ENCODE results near the gene HINFP. TPM values are rescaled to one million over a fixed set of nuclear protein-coding genes. Genes with fewer than 3 reads are reported as not detected.

The HINFP gene, protein sequence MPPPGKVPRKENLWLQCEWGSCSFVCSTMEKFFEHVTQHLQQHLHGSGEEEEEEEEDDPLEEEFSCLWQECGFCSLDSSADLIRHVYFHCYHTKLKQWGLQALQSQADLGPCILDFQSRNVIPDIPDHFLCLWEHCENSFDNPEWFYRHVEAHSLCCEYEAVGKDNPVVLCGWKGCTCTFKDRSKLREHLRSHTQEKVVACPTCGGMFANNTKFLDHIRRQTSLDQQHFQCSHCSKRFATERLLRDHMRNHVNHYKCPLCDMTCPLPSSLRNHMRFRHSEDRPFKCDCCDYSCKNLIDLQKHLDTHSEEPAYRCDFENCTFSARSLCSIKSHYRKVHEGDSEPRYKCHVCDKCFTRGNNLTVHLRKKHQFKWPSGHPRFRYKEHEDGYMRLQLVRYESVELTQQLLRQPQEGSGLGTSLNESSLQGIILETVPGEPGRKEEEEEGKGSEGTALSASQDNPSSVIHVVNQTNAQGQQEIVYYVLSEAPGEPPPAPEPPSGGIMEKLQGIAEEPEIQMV
- 10 to 100 TPM; 17.9 to 29.6 (median 29.2) TPM for total RNA-seq

DNA sequence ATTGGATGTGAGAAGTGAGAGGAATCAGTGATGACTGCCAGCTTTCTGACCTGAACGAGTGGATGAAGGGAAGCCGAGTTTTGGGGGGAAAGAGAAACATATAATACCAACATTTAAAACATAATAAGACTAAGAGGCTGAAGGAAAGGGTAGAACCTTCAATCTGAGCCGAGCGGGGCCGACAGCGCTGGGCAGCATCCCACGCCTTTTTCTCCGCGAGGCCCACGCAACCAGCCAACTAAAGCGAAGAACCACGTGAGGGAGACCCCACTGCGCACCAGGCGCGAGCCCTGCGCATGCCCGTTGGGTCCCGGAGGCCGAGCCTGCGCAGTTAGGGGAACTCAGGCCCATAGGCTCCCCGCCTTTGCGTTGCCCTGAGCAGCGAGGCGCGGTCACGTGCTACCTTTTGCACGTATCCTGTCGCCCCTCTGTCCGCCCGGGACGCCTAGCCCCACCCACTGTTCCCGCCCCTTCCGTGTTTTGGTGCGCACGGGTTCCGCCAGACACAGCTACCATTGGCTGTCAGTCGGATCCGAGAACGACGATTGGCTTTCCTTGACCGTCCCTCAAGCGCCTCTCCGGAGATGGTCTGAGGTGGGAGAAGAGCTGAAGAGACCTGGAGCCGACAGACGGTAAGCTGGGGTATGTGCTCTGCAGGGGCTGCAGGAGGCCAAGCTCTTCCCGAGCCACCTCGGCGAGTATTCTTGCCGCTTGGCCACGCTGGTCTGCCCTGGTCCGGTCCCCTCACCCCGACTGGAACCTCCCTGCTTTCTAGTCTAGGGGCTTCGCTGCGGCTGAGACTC is at the start of gene HINFP:
TSS of gene HINFP (plus strand) at position 573 of the 803 bp plus-strand sequence. CDS start 5,365 bp downstream, outside the sequence.
- Histone ChIP-seq H3K27me3 (no peaks in the 10 kb centered on the region), H3K4me1 (peaks cover 4 to 12% of the 10 kb centered on the region in 2 donors), H3K9me3 (no peaks in the 10 kb centered on the region), H3K4me3 (peak within 1 kb of the TSS; percentile 87 to 92 (median 91)), H3K27ac (peak within 1 kb of the TSS; percentile 86 to 89), H3K36me3 (no peaks in the 10 kb centered on the region)
- intact Hi-C loops (cut with DNase I; ENCODE audit: low total_unique reads), result no loop called here
- TF ChIP-seq POLR2AphosphoS5 (IDR thresholded peaks at IDR 0.05), result peak; percentile 72 to 91 (median 86)
- TF ChIP-seq CTCF (IDR thresholded peaks at IDR 0.05), result no peak
- TF ChIP-seq POLR2A (IDR thresholded peaks at IDR 0.05), result peak; percentile 78
- peak; percentile 100 for DNase-seq (ENCODE audit: low spot score in 2 of 2)

GRCh38 chr11:119077839-119078238 is 43.5 kb upstream of the HINFP start:
- Histone ChIP-seq H3K36me3 (peaks cover 32% of the 10 kb centered on the region), H3K27me3 (no peaks in the 10 kb centered on the region), H3K9me3 (no peaks in the 10 kb centered on the region), H3K4me3 (no peak overlapping the region), H3K27ac (no peak overlapping the region), H3K4me1 (no peaks in the 10 kb centered on the region)
- no peak for TF ChIP-seq POLR2AphosphoS5 (IDR thresholded peaks at IDR 0.05)
- no peak for TF ChIP-seq CTCF (IDR thresholded peaks at IDR 0.05)
- no peak for TF ChIP-seq POLR2A (IDR thresholded peaks at IDR 0.05)
- DNase-seq (ENCODE audit: low spot score in 2 of 2), result no peak
- intact Hi-C loops (cut with DNase I; ENCODE audit: low total_unique reads), result no loop called here

- Histone ChIP-seq H3K27ac (no peak overlapping the region), H3K9me3 (no peaks in the 10 kb centered on the region), H3K4me3 (no peak overlapping the region), H3K4me1 (no peaks in the 10 kb centered on the region), H3K36me3 (peaks cover 26% of the 10 kb centered on the region), H3K27me3 (no peaks in the 10 kb centered on the region)
- intact Hi-C loops (cut with DNase I; ENCODE audit: low total_unique reads), result no loop called here
- DNase-seq (ENCODE audit: low spot score in 2 of 2), result no peak
- no peak for TF ChIP-seq CTCF (IDR thresholded peaks at IDR 0.05)
- TF ChIP-seq POLR2A (IDR thresholded peaks at IDR 0.05), result no peak
- TF ChIP-seq POLR2AphosphoS5 (IDR thresholded peaks at IDR 0.05), result no peak
Observed at GRCh38 chr11:119078675-119079420, 42.5 kb upstream of the HINFP start.

GRCh38 chr11:119081682-119082260 is 39.6 kb upstream of the HINFP start:
- Histone ChIP-seq H3K27me3 (no peaks in the 10 kb centered on the region), H3K4me3 (no peak overlapping the region), H3K9me3 (no peaks in the 10 kb centered on the region), H3K4me1 (peaks cover 4 to 7% of the 10 kb centered on the region in 2 donors), H3K27ac (no peak overlapping the region), H3K36me3 (peaks cover 26% of the 10 kb centered on the region)
- TF ChIP-seq POLR2AphosphoS5 (IDR thresholded peaks at IDR 0.05) (no peak), POLR2A (IDR thresholded peaks at IDR 0.05) (no peak)
- DNase-seq (ENCODE audit: low spot score in 2 of 2), result no peak
- intact Hi-C loops (cut with DNase I; ENCODE audit: low total_unique reads), result no loop called here

Data from breast epithelium (tissue), 4 donors.